GM21576 (cell line): ENCODE measurements around the gene ATXN7L2.

Source experiments
- ATAC-seq: cut with Tn5 transposase; IDR thresholded peaks from one replicate; pipeline ENCODE4 v1.9.1; 2021; ENCODE audit warnings: mild to moderate bottlenecking, moderate library complexity; ENCODE audit not compliant: unreplicated experiment

The ATXN7L2 gene

DNA sequence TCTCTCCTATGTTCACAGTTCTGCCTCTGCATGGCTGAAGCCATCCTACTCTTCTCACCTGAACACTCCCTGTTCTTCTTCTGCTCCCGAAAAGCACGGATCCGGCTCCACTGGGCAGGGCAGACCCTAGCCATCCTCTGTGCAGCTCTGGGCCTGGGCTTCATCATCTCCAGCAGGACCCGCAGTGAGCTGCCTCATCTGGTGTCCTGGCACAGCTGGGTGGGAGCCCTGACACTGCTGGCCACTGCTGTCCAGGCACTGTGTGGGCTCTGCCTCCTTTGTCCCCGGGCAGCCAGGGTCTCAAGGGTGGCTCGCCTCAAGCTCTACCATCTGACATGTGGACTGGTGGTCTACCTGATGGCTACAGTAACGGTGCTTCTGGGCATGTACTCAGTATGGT lies 12.0 kb downstream of the ATXN7L2 start:
- no peak for ATAC-seq

DNA sequence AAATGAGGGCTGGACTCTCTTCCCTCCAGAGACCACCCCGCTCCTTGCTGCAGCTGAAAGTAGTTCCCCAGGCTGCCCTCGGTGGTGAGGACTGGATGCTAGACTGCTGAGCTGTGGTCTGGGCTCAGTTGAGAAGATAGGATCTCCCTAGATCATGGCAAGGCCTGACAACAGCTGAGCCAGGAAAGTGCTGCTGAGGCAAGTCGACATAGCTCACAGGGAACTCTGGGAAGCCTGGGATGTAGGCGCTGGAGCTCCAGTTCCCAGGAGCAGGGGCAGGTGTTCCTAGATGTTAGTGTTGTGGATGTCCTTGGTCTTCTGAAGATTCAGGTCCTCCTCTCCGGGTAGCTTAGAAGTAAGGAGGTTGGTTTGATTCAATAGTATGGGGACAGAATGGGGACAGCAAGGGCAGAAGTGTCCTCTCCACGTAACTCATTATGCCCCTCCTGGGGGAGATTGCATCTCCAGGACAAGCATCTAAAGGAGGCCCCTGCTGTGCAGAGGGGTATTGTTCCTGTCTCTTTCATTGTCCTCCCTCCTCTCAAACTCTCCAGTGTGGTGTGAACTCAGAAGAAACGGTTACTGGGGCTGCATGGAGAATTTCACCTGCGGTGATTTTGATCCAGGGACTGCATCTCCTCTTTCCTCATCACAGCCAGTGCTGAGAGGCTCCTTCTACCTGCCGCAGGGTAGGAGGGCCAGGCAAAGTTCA lies 13.9 kb downstream of the ATXN7L2 start:
- no peak for ATAC-seq

DNA sequence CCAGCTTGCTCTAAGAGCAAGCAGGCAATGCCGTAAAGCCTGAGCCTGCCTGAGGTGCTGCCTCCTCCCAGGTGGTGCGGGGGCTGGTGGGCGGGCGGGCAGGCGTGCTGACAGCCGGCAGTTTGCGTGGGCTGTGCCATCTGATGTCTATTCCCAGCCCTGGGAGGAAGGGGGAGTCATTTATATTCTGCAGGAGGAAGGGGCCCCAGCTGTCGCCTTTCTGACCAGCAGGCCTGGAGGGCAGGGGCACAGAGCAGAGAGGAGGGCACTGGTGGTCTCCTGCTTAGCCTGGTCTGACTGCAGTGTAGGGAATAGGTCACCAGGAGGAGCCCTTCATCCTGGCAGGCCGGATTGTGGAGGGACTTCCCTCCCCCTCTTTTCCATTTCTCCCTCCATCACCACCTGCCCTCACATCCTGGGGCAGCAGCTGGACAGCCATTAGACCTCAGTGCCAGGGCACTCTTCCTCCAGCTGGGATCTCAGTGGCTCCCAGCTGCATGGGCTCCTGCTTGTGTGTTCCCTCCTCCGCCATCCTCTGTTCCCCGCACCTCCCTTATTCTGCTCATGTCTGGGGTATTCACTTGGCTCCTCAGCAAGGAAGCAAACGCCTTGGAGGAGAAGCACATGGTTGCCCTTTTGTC lies 14.6 kb downstream of the ATXN7L2 start:
- ATAC-seq, result no peak

DNA sequence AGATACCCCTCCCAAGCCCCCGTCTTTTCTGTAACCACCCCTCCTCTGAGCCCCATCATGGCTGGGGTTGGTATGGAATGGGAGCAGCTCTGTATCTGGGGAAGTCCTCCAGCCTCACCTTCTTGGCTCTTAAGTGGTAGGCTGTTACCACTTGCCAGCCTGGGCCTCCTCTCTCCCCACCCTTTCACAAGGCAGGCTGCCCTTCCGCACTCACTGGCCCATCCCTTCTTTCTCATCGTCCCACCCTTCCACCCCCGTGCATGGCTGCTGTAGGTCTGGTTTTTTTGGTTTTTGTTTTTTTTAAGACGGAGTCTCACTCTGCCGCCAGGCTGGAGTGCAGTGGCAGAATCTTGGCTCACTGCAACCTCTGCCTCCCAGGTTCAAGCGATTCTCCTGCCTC lies 15.4 kb downstream of the ATXN7L2 start:
- no peak for ATAC-seq

DNA sequence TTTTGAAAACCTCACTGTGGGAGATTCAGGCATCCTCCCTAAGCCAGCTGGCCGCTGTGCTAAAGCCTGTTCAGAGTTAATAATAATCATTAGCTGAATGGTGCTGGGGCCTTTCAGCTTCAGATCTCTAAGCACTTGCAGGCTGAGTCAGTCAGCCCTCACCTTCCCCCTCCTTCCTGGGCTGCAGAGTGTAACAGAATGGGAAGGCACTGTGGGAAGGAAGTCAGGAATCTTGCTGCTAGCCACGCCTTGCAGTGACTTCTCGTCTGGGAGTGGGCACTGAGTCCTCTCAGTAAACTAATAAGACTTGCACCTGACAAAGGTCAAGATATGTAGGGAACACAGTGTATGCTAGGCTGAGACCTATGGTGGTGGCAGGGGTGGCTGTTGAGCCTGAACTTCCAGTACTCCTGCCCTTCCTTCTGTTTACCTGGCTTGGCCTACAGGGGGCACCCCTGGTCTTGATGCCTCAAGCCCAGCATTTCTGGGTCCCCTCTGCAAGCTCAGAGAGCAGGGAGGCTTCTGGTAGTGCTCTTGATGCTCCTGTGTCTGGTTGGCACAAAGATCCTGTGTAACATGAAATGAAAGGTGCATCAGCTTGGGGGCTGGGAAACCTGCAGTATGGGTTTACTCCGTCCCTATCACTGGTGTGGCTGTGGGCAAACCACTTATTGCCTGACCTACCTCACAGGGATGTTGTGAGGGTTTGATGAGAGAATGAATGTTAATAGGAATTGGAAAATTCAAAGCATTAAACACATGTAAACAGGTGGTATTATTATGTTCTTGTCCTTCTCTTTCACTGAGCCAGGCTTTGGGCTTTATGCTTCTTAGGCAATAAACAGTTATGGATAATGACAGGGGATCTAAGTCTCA lies 16.2 kb downstream of the ATXN7L2 start:
- no peak for ATAC-seq

DNA sequence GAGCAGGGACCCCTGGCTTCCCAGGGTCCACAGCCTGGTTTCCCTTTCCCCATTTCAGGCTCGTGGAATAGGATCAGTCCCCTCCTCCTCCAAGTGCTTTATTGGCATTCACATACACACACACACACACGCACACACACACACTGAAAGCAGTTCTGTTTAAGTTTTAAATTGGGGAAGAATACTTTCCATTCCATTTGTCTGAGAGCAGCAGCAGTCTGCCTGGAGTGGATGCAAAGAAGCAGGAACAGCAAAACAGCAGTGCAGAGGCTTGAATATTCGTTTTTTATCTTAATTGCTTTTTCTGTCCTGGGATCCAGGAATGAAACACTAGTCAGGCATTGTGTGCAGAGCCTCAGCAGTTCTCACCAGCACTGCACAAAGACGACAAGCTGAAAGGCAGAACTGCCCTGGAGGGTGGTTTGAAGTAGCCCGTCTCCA lies 17.3 kb downstream of the ATXN7L2 start:
- no peak for ATAC-seq

DNA sequence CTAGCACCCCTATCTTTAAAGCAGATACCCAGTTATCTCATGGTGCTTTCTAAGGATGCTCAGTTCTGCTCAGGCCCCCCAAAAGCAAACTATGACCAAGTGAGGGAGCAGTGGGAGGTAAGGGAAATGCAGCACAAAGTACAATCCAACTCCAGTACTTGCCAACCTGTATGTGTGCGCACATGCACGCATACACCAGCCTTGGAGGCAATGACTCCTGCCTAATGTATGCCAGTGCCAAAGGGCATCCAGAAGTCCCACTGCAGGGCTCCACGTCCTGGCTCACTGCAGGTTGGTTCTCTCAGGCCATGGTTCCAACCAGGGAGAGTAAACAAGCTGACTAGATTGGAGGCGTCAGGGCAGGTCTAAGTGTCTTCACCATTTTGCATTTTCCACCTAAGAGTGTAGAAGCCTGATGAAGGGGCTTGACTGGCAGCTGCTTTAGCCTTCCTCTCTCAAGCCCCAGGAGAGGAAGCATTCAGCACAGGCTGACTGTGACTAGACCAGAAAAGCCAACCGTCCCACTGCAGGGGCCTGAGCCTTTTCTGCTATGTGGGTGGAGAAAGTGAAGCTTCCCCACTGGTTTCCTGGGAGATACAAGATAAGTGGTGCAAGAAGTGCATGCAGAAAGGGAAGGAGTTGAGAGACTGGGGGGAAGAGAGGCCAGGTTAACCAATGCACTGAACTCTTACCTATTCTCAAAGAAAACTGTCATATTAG lies 18.1 kb downstream of the ATXN7L2 start:
- no peak for ATAC-seq

DNA sequence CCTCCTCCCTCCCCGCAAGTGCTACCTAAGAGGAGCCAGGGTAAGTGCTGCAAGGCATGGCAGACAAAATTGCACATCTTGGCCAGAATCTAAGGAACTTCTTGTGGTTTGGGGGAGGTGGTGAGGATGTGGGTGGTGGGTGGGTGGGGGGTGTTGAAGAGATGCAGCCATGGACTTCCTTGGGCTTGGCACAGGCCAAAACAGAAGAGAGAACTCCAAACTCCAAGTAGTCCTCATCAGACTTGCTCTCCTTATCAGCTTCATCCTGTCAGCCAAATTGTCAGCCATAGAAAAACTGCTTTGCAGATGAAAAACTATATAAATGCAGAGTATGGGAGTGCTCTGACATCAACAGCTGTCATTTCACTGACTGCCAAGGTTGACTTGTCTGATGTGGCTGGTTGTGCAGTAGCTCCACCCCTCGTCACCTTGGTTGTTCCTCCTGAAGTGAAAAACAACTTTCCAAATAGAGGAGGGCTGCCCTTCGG lies 18.7 kb downstream of the ATXN7L2 start:
- no peak for ATAC-seq

DNA sequence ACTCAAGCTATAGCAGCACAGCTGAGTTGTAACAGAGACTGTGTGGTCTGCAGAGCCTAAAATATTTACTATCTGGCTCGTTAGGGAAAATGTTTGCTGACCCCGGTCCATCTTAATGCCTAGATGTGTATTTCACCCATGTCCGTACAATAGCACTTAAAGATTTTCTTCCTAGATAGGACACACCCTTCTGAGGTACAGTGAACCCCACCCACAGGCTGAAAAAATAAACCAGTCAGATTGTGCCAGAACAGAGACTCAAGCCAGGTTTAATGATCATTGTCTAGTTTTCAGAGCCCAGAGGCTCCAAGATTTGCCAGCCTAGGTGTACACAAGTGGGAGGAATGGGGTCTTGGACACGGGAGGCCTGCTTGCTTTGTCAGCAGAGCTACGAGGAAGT lies 20.2 kb downstream of the ATXN7L2 start:
- no peak for ATAC-seq

DNA sequence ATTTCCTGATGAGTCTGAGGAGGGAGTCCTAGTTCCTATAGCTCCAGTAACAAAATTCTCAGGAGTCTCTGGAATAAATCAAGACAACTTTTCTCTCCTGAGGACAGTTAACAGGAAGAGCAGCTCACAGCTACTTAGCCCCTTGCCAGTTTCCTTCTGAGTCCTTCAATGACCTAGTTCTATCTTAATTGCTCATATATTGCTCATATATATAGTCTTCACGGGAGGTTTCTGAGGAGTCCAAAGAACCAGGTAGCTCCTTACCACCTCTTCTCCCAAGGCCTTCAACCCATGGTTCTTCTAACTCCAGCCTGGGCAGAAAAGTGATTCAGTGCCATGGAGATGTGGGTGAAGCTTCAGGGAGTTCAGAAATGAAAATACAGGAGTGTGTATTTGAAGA lies 21.3 kb downstream of the ATXN7L2 start:
- ATAC-seq, result no peak

DNA sequence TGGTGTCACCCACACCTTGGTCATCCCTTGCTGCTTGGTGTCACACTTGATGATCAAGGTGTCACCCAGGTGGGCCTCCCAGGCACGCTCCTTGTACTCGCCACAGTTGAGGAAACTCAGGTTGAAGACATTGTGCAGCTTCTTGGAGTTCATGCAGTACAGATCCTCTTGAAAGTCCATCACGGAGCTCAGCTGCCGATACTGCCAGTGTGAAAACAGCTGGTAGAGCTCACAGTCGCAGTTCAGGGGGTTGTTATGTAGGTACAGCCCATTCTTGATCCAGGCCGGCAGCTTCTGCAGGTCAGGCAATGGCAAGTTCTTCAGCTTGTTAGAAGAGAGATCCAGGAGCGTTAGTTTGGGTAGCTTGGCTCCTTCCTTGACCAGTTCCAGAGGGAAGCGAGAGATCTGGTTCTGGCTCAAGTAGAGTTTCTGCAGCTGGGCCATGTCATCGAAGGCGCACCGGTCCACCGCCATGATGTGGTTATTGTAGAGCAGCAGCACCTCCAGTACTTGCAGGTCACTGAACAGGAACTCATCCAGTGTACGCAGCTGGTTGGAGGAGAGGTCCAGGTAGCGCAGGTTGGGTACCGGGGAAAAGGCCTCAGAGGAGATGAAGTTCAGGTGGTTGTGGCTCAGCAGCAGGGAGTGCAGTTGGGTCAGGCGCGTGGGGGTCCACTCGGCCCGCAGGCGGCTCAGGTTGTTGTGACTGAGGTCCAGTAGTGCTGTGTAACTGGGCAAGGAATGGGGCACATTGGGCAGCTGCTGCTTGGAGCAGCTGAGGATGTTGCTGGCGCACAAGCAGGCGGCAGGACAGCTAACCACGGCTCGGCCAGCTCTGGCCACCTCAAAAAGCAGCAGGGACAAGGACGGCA lies 24.5 kb downstream of the ATXN7L2 start:
- no peak for ATAC-seq

DNA sequence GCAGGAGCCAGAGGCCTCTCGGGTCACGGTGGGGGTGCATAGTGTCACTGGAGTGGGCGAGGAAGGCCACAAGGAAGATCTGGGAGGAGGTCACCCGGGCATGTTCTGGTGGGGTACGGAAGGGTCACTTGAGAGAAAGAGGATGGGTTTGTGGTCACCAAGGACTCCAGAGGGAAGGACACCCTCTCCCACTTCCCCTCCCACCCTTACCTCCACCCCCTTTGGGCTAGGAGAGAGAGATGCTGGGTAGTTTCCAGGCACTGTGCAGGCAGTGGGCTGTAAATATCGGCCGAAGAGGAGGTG lies 25.1 kb downstream of the ATXN7L2 start:
- no peak for ATAC-seq

DNA sequence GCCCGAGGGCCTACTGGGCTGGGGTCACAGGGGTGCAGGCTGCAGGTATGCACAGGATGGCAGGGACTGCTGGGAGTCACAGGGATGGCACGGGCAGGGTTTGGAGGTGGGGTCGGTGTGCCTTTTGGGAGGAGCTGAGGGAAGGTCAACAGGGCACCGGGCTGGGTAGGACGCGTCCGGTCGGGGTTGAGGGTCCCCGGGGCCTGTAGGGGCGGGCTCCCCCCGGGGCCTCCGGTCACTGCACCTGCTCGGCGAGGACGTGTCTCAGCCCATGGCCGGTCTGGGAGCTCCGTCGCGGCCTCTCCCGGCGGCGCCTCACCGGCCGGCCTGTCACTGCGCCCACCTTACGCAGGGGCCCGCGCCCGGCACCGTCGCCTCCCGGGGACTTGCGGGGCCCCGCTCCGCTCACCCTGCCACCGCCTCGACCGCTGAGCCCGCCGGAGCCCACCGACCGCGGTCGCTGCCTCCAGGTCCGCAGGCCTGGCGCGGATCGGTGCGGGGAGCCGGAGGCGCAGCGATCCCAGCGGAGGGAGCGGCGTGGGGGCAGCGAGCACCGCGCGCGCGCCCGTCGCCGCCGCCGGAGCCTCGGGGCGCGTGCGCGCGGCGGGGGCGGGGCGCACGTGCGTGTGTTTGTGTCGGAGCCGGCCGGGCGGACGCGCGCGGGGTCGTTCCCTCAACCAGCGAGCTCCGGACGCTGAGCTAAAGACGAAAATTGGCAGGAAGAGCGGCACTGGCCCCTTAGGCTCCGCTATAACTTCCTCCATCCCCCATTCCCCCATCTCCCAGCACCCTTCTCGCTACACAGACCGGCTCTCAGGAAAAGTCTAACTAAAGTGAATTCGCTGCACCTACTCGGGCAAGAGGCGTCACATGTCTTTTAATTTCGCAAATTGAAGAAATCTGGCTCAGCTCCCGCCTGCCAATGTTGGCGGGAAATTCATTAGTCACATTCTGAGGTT lies 25.8 kb downstream of the ATXN7L2 start, which contains the start of gene AMIGO1:
TSS of gene AMIGO1 (minus strand) at position 552 of the 959 bp plus-strand sequence. CDS start 815 bp downstream, outside the sequence.
- ATAC-seq, result no peak

DNA sequence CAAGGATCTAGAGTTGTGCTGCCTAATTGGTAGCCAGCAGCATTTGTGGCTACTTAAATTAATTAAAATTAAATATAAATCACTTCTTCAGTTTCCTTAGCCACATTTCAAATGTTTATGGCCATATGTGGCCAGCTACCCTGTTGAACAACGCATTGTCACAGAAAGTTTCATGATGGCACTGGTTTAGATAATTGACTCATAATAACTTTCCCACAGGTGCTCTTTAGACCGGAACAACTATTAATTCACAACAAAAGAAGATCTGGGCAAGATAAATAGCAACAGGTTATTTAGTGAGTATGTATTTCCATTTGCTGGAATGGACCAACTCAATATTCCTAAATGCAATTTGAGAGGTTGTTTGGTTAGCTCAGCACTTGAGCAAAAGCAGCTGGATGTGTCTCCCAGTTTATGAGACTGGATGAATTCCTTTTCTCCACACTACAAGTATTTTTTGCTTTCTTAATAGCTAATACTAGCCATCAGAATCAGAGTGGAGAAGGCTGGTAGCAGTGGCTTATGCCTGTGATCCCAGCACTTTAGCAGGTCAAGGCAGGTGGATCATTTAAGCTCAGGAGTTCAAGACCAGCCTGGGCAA lies 29.5 kb downstream of the ATXN7L2 start:
- no peak for ATAC-seq

DNA sequence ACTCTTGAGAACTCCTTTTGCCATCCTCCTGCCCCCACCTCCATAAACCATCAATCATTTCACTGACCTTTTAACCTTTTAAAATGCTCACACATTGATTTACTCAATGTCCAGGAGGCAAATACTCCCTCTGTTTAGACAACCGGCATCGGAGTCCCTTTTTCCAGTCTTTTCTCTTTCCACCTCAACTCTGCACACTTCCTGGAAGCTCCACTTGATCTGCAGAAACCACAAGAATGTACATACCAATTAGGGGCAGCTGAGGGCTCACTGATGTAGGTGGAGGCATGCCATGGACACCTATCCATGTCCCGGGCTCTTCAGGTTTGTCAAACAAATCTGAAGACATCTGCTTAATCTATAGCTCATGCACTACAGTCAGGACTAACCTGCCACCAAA lies 31.1 kb downstream of the ATXN7L2 start:
- no peak for ATAC-seq

DNA sequence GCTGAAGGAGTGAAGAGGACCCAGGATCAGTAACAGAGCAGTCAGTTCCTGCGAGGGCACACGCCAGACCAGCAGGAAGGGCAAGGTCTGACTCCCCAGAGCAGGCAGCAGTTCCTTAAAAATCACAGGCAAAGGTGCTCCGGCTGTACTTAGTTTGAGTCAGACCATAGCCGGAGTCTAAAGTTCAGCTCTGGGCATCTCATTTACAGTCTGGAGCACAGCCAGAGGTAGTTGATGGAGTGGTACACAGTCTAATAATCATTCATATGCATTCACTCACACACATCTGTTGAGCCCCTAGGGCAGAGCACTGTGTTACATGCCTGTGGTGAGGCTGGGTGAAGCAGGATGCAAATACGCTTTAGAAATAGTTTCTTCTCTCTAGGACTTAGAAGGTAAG lies 33.2 kb downstream of the ATXN7L2 start:
- no peak for ATAC-seq

DNA sequence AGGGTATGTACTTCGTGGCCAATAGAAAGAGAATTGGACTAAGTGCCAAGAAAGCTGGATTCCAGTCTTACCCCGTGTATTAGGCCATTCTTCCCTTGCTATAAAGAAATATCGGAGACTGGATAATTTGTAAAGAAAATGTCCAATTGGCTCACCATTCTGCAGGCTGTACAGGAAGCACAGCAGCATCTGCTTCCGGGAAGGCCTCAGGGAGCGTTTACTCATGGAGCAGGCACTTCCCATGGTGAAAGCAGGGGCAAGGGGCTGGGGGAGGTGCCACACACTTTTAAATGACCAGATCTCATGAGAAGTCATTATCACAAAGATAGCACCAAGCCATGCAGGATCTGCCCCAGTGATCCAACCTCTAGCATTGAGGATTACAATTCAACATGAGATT lies 33.6 kb downstream of the ATXN7L2 start:
- ATAC-seq, result no peak
